ENCODE data around the gene PHACTR3. TPM values are rescaled to one million over a fixed set of nuclear protein-coding genes. Genes with fewer than 3 reads are reported as not detected.

Gene PHACTR3
- total RNA-seq, 6 experiments from 2014 or later = 0.12 to 0.35 (median 0.23) TPM; not detected in 2

DNA sequence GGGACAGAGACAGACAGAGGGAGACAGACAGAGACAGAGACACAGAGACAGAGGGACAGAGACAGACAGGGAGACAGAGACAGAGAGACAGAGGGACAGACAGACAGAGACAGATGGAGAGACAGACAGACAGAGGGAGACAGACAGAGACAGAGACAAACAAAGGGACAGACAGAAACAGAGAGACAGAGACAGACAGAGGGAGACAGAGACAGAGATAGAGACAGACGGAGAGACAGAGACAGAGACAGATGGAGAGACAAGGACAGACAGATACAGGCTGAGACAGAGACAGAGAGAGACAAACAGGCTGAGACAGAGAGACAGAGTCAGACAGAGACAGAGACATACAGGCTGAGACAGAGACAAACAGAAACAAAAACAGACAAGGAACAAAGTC lies 39.4 kb upstream of the PHACTR3 start:
- H3K4me1 ChIP-seq = no peaks in the 10 kb centered on the region
- WGBS (ENCODE audit: insufficient coverage, low coverage, low lambda C conversion rate, missing lambda C conversion rate) = 31% methylated on average over 1 of the region's 1 CpG
- no peak overlapping the region for H3K4me3 ChIP-seq
- no peaks in the 10 kb centered on the region for H3K9me3 ChIP-seq
- H3K27ac ChIP-seq = no peak overlapping the region
- no peaks in the 10 kb centered on the region for H3K36me3 ChIP-seq
- DNase-seq = no peak
- no peak for ATAC-seq
- H3K27me3 ChIP-seq = no peaks in the 10 kb centered on the region
- intact Hi-C loops (cut with DNase I) = no loop called here
- TF ChIP-seq POLR2A (IDR thresholded peaks at IDR 0.05) = no peak
- TF ChIP-seq CTCF (IDR thresholded peaks at IDR 0.05) = no peak

GRCh38 chr20:59565768-59566461 lies 38.4 kb upstream of the PHACTR3 start:
- peak in 1 of 3 donors; percentile 38 for DNase-seq
- 63% methylated on average over 2 of the region's 11 CpGs for WGBS (ENCODE audit: insufficient coverage, low coverage, low lambda C conversion rate, missing lambda C conversion rate)
- Histone ChIP-seq H3K4me3 (no peak overlapping the region), H3K9me3 (no peaks in the 10 kb centered on the region), H3K27me3 (no peaks in the 10 kb centered on the region), H3K36me3 (no peaks in the 10 kb centered on the region), H3K4me1 (no peaks in the 10 kb centered on the region), H3K27ac (no peak overlapping the region)
- TF ChIP-seq POLR2A (IDR thresholded peaks at IDR 0.05) = no peak
- no peak for TF ChIP-seq CTCF (IDR thresholded peaks at IDR 0.05)
- intact Hi-C loops (cut with DNase I) = no loop called here
- peak in 1 of 4 donors; percentile 29 for ATAC-seq

DNA sequence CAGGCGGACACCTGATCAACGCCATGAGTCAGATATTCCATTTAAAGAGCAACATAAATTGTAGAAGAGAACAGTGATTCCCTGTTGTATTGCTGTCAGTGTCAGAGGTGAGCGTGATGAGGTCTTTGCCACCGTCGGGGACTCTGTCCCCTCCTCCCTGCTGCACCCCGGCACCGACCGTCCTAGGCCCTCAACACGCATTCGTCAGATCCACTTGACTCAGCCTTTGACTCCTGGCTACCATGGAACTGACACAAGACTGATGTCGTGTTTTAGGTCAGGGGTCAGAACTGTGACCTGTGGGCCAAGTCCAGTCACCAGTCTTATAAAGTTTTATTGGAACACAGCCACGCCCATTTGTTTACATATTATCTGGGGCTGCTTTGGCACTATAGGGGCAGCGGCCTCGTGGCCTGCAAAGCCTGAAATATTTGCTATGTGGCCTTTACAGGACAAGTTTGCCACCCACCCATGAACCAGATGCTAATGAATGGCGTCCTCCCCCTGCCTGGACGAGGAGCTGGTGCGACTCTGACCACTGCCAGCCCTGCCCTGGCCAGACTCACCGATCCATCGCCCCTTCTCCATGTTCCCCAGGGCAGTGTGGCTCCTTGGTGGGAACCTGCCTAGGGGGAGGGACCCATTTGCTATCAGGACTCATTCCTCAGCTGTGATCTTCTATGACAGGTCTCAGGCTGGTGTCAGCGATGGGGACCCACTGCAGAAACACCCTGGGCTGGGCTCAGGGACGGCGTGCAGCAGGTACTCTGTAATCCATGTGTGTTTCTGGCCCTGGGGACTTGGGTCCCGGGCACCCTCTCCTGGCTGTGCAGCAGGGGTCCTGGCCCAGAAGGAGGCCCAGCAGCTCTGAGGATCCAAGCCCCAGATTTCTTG lies 37.5 kb upstream of the PHACTR3 start:
- H3K27me3 ChIP-seq = peaks cover 0 to 2% of the 10 kb centered on the region in 2 donors
- 53% methylated on average over 10 of the region's 23 CpGs for WGBS (ENCODE audit: insufficient coverage, low coverage, low lambda C conversion rate, missing lambda C conversion rate)
- H3K36me3 ChIP-seq = no peaks in the 10 kb centered on the region
- no peak for TF ChIP-seq CTCF (IDR thresholded peaks at IDR 0.05)
- no peak for TF ChIP-seq POLR2A (IDR thresholded peaks at IDR 0.05)
- ATAC-seq (no peak), DNase-seq (peak in 1 of 3 donors; percentile 31)
- intact Hi-C loops (cut with DNase I) = no loop called here
- no peak overlapping the region for H3K4me3 ChIP-seq
- H3K4me1 ChIP-seq = peaks cover 0 to 3% (median 0%) of the 10 kb centered on the region in 4 donors
- H3K9me3 ChIP-seq = no peaks in the 10 kb centered on the region
- H3K27ac ChIP-seq = no peak overlapping the region

- no peak overlapping the region for H3K4me3 ChIP-seq
- DNase-seq (peak in 1 of 3 donors; percentile 31), ATAC-seq (no peak)
- no peak overlapping the region for H3K27ac ChIP-seq
- peaks cover 0 to 5% of the 10 kb centered on the region in 2 donors for H3K27me3 ChIP-seq
- H3K4me1 ChIP-seq = peaks cover 0 to 3% (median 0%) of the 10 kb centered on the region in 4 donors
- H3K9me3 ChIP-seq = no peaks in the 10 kb centered on the region
- 66% methylated on average over 8 of the region's 19 CpGs for WGBS (ENCODE audit: insufficient coverage, low coverage, low lambda C conversion rate, missing lambda C conversion rate)
- TF ChIP-seq CTCF (IDR thresholded peaks at IDR 0.05) (no peak), POLR2A (IDR thresholded peaks at IDR 0.05) (no peak)
- H3K36me3 ChIP-seq = no peaks in the 10 kb centered on the region
- intact Hi-C loops (cut with DNase I) = no loop called here
Measured at GRCh38 chr20:59567585-59568508, 36.5 kb upstream of the PHACTR3 start.

Data from right lobe of liver (tissue), 6 donors.